Activated effector memory CD4-positive, alpha-beta T cell treated with anti-CD3 and anti-CD28 coated beads, Interleukin-2, amount 50 U/mL, for 16 hours (primary cell): ENCODE data around the gene ABT1.
"Not testable (repeated sequence)": the region's sequence is repeated elsewhere in the genome, so short reads cannot be mapped to it uniquely, and the experiment has no call there.

Source experiments
- DNase-seq: peaks from one replicate; pipeline ENCODE4 v3.0.0-alpha.2; 2020

Gene ABT1

DNA sequence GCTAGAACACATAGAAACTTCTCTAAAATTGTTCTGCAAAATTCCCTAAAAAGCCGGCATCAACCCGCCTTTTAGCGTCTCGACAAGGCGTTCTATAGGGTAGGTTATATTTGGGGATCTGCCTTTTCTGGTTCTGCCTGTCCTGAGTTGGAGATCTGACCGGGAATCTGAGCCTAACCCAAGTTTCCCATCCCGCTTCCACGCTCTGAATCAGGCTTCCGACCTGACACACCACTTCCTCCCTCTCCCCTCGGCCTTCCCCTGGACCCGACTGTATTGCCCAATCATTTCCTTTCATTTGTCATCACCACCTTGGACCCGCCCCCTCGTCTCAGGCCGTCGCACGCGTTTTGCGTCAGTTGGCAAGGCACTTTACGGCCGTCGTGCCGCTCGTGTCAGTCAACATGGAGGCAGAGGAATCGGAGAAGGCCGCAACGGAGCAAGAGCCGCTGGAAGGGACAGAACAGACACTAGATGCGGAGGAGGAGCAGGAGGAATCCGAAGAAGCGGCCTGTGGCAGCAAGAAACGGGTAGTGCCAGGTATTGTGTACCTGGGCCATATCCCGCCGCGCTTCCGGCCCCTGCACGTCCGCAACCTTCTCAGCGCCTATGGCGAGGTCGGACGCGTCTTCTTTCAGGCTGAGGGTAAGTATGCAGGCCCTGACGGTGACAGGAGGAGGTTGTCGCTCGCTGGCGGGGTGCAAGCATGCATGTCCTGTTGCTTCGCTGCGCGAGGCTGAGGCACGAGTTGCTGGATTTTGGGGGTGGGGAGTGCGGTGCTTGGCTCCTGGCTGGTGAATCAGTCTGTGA lies at the start of gene ABT1:
Gene ABT1 (plus strand): TSS at position 375 of the 810 bp plus-strand sequence. CDS start 30 bp downstream, at position 405.
- DNase-seq, result peak; percentile 99

DNA sequence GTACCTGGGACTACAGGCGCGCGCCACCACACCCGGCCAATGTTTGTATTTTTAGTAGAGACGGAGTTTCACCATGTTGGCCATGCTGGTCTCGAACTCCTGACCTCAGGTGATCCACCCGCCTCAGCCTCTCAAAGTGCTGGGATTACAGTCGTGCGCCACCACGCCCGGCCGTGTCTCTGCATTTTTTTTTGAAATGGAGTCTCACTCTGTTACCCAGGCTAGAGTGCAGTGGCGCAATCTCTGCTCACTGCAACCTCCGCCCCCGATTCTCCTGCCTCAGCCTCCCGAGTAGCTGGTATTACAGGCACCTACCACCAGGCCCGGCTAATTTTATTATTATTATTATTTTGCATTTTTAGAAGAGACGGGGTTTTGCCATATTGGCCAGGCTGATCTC lies 49.4 kb upstream of the ABT1 start:
- not testable (repeated sequence) for DNase-seq

DNA sequence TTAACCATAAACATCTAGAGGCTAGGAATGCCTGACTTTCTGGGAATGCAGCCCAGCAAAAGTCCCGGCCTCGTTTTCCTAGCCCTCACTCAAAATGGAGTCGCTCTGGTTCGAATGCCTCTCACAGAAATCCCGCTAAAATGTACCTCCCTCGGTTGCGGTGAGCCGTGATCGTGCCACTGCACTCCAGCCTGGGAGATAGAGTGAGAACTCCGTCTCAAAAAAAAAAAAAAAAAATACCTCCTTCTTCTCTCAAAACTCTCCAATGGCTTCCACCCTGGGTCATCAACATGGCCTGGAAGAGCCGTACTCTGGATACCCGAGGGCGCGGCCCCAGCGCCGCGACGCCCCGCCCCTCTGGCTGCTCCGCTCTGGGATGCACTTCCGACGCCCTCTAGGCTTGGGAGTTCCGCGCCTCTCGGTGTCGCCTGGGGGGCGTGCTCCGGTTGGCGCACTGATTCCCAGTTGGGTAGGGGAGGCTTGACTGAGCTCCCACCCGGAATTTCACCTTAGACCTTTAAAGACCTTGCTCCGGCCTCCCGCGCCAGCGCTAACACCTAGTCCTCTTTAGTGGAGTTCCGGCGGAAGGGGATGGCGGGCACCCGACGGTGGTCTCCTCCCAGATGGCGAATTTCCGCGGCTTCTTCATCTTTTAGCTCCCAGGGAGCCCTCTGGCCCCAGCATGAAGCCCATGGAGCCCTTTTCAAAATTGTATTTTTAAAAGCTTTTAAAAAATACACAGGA lies 46.3 kb upstream of the ABT1 start:
- DNase-seq, result peak; percentile 83

DNA sequence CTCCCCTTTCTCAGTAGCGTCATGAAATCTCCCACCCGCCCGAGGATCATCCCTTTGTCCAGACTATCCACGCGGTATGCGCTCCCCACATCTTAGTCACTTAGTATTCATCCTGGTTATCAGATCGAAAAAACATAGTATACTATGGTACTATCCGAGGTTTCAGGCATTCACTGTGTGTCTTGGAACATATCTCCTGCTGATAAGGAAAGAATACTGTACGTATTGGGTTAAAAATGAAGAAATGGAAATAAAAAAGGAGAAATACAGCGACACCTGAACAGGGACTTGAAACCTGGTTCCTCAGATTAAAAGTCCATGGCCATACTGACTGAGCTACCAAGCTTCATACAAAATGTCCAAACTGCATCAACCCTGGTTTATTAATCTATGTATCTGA lies 44.5 kb upstream of the ABT1 start:
- DNase-seq, result no peak

DNA sequence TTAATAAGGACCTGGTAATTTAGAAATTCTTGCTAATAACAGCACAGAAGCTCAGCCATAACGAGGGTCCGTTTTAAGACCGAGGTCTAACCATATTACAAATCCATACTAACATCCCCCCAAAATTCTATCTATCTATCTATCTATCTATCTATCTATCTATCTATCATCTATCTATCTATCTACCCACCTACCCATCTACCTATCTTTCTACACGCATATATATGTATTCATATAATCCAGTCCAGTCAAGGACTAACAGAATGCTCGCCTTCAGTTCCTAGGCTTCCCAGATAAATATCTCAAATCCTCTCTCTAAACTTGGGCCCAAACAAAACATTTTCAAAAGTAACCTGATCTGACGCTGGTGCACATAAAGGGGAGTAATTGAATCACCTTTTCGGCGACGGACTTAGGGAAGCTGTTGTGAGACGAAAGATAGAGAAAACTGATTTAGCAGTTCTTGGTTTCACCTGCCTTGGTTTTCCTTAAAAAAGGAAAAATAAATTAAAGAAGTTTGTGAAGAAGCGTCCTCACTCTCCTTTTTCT lies 44.0 kb upstream of the ABT1 start:
- no peak for DNase-seq

DNA sequence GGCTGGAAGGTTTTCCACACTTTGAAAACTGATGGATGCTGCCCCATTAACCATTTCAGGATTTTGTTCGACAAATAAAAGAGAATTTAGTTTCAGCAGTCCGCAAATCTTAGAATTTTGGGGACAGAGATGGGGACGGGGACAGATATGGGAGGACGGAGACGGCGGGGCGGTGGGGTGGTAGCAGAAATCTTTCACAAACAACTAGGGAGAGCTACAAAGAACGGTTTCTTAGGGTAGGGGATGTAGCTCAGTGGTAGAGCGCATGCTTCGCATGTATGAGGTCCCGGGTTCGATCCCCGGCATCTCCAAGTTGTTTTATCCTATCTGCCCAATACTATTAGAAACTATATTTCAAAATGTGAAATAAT lies 43.5 kb upstream of the ABT1 start:
- DNase-seq, result peak; percentile 90

DNA sequence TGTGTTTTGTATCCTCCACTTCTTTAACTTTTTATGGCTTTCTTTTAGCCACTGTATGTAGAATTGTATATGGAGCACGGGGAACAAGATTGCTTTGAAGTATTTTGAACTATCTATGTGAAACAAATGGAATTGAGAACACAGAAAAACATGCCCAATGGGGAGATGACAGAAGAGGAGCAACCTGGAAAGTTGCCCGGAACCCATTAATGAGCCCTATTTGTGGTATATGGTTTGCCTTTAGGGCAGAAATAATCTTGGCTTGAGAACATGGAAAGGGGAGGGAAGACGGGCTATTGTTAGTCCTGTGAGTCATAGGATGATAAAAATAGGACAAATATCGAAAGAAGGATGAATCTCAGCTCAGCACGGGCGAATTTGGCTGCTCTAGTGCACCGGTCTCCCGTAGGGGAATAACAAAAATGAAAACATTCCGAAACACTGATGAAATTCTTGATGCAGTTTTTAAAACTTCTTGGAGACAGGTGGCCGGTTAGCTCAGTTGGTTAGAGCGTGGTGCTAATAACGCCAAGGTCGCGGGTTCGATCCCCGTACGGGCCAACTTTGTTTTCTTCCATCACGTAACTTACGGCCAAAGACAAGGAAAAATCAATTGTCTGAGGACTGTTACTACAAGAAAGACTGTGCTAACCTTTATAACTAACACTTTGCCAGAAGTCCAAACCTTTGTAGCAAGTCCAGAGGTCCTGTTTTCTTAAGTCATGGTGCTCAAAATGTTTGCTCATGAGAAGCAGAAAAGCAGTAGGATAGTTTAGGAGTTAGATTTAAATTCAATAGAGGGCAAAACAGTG lies 42.9 kb upstream of the ABT1 start:
- peak; percentile 92 for DNase-seq

DNA sequence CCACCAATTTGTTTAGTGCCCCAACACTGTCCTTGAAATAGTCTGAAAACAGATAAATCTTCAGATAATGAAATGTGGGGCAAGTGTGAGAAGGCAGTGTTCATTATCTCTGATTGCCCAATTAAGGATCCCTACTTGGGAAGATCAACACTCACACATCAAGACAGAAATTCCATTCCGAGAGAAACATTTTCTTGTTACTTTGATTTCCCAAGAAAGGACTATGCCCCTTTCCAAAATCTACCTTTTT lies 42.4 kb upstream of the ABT1 start:
- no peak for DNase-seq

DNA sequence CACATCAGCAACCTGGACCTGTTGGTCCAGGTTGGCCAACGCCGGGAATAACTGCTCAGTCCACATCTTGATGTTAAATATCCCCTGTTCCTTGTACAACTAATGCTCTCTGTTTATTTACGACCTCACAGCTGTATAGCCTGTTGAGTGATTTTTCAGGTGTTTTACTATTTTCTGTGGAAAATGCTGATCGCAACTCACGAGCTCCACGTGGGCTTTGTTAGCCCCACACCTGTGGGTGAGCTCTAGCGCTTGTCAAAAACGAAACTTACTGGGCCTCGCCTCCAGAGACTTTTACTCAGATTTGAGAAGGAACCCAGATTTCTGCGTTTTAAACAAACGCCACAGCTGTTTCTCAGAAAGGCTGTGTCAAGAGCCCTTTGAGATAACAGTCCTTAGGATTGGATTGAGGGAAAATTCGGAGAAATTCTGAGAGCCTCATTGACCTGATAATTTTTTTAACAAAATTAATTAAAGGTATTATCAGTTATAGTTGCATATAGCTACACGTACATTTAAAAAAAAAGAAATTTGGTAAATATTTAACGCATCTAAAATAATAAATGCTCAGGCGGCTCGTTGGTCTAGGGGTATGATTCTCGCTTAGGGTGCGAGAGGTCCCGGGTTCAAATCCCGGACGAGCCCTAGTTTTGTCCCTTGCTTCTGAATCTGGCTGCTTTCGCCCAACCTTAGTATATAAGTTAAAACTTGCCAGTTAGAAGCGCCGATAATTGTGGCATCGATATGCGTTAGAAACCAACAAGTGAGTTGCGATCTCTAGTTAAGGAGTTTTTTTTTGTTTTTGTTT lies 41.9 kb upstream of the ABT1 start:
- DNase-seq, result peak; percentile 78

DNA sequence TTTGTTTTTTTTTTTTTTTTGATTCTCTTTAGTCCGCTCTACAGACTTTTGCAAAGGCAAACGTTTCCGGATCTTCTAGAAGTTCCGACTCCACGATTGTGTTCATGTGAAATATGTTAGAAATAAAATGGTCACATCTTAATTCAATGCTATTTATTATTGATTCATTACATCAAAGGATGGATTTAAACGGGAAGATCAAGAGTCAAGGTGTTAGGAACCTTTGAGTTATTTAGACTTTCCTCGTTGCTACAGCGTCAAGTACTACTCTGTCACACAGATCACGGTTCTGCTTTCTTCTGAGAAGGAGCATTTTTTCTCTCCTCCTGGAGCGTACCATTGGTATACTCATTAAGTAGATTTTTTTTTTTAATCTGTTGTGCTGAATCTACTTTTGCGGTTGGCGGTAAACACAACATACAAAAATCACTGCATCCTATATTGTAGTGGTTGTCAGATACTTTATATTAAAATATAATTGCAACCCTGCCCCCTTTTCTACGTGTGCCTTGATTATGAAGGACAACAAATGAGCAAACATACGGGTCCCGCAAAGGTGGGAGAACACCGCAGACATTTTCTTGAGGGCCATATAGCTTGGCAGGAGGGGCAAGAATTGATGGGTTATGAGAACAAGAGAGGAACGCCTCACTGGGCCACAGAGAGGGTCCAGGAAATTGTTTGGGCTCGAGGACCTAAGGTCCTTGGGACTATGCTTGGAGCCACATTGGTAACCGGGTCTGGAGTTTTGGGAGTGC lies 41.1 kb upstream of the ABT1 start:
- no peak for DNase-seq

DNA sequence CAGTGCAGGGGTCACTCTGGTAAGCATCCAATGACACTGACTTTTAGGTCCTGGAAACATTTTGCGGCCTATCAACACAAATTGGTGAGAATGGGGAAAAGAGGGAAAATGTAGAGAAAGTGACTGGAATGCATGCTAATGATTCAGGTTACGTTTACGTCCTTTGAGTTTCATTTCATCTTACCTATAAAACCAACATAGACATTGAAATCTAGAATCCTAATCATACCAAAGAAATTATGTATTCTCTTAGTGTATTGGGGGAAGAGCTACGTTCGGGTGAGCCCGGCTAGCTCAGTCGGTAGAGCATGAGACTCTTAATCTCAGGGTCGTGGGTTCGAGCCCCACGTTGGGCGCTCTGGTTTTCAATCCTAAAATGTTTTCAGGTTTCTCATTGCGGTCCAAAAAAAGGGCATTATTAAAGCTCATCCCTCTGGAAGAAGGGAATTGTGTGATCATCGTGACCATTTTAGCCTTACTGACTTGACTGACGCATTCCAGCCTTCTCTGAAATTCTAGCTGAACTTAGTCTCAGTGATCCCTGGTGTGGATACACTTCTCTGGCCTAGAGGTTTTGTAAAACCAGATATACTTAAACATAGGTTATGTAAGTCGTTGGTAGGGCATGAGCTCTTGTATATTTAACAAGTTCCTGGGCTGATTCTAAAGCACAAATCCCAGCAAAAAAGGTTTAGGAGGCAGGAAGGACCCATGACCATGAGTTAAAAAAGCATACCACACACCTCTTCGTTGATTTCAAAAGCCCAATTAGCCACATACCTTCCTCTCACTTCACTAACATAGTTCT lies 40.3 kb upstream of the ABT1 start:
- DNase-seq, result peak; percentile 69

DNA sequence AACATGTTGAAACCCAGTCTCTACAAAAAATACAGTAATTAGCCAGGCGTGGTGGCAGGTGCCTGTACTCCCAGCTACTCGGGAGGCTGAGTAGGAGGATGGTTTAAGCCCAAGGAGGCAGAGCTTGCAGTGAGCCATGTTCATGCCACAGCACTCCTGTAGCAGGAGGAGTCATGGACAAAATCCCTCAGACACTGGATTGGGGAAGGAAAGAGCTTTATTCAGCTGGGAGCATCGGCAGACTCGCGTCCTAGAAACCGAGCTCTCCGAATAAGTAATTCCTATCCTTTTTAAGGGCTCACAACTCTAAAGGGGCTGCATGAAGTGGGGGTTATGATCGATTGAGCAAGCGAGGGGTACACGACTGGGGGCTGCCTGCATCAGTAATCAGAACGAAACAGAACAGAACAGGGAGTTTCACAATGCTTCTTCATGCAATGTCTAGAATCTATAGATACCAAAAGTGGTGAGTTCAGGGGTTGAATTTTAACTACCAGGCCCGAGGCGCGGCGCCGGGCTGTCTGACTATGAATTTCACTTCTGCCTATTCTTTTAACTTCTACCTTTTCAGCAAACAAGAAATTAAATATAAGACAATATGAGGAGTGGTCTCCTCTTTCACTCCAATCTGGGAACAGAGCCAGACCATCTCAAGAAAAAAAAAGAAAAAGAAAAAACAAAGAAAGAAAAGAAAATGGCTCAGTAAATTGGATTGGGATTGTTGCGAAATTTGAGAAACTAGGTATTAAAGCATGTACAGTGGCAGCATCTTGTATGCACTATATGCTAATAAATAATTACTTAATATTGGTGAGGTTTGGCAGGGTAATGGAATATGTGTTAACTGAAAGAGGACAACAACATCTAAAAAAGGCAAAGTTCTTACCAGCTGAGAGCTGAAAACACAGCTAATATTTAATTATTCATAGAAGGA lies 35.0 kb upstream of the ABT1 start:
- DNase-seq, result no peak

DNA sequence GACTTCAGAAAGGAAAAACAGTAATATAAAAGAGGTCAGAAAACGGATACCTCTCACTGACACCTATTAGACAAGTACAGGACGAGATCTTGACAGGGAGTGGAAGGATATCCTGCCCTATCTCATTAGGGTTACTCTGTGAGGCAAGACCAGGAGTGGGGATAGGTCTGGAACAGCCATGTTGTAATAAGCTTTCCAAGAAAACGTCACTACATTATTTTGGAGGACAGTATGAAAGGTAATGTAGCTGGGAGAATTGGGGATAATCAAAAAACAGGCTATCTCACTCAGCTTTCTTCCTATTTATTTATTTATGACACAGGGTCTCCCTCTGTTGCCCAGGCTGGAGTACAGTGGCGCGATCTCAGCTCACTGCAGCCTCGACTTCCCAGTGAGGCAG lies 33.3 kb upstream of the ABT1 start:
- no peak for DNase-seq

DNA sequence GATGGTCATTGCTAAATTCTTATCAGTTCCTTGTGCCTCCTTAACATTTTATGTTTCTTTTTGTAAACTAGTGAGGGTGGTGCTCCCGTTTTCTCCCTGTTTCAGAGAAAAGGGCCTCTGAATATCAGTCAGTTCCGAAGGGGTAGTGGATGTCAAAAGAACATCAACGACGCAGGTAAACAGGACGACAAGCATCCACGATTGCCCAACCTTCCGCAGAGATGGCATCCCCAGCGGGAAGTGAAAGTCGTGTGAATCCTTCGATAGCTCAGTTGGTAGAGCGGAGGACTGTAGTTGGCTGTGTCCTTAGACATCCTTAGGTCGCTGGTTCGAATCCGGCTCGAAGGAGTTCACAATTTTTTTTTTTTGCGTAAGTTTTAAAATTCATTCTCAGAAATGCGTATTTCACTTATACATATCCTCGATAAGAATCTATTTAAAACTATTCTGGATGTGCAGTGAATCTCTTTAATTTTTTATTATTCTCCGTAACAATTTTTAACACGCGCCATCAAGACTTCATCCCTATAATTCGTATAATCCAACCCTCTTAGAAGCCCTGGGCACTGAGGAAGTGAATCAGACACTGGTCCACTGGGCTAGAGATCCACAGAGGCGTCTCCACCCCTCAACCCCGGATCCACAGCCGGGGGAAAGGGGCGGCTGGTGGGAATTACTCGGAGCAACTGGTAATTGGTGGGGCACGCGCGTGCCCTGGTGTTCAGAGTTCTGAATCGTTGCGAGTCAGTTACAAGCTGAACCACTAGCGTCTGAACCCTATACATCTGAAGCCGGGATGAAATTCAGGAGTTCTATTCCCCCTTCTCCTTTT lies 27.9 kb upstream of the ABT1 start:
- DNase-seq, result peak; percentile 99

DNA sequence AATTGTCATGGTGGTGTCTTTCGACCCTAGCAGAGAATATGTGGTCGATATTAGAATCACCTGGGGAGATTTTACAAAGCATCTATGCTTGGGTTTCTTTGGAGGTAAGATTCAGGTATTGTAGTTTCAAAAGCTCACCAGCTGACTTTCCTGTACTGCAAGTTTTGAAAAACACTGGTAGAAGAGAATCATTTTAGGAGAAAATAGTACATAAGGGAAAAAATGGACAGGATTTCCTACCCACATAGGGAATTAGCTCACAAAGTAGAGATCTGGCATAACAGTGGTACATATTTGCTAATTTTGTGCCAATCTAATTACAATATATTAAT lies 27.4 kb upstream of the ABT1 start:
- DNase-seq, result no peak

DNA sequence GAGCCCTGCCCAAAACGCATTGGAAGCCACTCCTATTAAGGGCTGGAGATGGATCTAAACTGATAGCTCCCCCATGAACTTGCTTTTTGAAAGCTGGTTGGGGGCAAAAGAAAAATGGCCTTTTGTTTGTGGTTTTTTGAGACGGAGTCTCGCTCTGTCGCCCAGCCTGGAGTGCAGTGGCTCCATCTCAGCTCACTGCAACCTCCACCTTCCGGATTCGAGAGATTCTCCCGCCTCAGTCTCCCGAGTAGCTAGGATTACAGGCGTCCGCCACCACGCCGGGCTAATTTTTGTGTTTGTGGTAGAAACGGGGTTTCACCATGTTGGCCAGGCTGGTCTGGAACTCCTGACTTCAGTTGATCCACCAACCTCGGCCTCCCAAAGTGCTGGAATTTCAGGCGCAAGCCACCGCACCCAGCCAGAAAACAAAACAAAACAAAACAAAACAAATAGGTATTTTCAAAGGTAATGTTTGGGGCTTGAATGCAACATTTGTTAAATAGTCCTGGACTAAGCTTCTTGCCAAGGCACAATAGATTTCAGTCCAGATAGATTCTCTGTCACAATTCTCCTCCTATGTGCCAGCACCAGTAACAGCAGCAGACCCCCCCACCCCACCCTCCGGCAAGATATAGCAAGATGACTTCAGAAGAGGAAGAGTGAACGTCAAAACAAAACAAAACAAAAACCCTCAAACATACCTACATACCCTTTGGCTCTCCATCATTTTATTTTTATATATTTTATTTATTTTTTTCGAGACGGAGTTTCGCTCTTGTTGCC lies 26.5 kb upstream of the ABT1 start:
- no peak for DNase-seq

DNA sequence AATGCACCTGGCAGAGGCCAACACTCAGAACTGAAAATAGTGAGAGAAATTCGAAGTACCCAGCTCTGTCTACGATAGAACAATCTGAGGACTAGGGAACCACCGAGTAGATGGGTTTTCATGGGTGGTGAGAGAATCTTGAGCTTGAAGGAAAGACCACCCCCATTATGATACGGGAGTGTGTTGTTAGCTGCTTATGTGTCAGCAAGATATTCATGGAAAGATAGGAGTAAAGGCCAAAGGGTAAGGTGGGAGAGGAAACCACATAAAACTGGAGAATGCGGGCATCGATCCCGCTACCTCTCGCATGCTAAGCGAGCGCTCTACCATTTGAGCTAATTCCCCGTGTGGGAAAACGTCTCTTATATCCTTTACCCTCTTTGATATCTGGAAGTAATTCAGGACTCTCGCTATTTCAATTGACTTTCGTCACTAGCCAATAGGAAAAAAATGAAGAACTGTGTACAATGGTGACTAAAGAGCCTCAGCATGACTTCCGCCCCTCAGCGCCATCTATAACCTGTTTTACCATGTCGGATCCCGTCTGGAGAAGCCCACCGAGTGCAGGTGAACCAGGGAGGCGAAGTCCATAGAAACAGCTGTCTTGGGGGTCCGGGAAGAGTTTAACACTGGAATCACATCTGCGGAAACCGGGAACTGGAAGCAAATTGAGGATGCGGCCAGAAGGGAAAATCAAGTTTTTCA lies 25.0 kb upstream of the ABT1 start:
- DNase-seq, result peak; percentile 74
